GM19463 (cell line): Measurements from ENCODE around the gene DUSP22.

ENCODE experiments used
- ATAC-seq: cut with Tn5 transposase; IDR thresholded peaks from one replicate; pipeline ENCODE4 v1.9.1; 2021; ENCODE audit warnings: mild to moderate bottlenecking, moderate library complexity; ENCODE audit not compliant: unreplicated experiment

Gene DUSP22

DNA sequence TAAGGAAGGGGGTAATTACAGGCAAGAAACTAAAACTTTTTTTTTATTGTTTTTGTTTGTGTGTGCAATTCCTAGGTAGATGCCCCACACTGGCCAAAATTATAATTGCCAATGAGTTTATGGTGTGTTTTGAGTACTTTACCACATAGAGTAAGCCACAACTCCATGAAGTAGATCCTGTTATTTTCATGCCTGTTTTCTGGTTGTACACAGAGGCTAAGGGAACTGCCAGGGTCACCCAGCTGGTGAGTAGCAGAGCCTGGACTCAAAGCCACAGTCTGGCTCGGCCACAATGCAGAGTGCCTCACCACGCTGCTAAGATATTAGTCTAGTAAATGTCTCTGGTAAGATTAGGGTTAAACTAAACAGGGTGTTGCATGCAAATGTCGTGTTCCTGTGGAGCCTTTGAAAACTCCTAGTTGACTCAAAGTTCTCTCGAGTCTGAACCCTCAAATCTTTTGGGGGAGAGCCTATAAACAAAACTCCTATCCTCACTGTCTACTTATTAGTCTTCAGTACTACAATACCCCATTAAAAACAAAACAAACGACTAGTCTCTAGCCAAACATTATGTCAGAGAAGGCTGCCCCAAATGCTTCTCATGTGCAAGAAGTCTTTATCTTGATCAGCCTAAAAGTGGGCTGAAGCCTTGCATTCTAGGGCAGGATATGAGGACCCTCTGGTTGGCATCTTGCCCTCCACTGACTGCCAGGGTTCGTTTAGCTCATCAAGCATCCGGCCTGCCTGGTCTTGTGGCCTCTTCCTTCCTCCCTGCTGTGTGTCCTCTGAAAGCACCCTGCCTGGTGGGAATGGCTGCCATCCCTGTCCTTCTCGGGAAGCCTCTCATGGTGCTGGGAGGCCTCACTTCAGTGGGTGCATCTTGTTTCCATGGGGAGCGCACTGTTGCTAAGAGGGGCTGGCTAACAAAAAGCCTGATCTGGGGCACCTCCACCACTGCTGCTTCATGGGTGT lies 4.2 kb downstream of the DUSP22 start:
- peak; percentile 13 for ATAC-seq

DNA sequence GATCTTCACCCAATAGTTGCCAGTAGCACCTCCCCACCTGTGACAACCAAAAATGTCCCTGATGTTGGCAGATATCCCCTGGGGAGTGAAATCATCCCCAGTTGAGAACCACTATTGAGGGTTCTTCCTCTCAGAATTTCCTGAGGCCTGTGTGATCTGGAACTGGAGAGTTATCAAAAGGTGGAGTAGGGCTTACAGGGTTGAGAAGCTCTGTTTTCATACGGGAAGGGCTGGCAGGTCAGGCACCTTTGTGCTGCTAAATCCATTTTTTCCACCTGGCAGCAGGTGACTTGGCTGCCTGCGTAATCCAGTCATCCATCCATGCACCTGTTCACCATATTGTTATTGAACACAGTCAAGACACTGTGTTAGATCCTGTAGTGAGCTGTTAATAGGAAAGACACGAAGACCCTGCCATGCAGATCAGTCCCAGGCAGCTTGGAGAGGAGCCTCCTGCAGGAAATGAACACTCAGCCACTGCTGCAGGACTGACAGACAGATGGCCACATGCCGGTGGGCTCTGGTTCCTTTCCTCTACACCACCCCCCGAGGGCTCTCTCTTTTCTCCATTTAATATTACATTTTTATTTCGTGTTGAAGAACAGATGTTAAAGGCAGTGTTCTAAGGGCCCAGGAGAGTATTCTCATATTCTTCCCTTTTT lies 5.4 kb downstream of the DUSP22 start:
- ATAC-seq: no peak

DNA sequence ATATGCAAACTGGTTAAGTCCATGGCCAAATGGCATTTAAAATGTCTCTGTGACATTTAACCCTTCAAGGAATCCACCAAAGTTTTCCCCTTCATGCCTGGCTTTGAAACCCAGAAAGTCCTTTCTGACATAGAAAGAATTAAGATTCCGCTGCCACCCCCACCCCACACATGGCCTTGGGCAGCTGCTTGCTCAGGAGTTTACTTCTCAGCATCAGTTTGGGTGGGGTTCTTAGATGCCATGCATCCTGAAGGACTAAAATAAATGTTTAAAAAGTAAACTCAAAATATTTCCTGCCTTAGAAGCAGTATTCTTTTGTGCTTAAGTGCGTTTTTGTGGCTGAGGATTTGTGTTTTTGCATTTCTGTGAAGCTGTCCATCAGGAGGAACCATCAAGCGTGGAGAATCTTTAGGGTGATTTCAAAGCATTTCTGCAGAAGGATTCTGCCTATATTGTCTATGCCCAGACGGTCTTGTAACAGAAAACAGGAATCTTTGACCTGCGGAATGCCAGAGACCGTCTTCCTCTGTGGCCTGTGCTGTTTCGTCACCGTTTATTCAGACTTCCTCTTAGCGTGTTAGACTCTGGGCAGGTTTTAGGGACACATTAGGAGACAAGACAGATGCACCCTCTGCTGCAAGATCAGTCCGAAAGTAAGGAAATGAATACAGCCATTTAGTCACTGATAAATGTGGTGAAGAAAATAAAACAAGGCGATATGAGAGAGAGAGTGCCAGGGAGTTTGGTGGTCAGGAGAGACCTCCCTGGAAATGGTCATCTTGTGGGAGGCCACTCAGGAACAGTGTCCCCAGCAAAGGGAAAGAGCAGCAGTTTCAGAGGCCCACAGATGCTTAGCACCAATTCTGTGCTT lies 6.2 kb downstream of the DUSP22 start:
- ATAC-seq: peak; percentile 31

DNA sequence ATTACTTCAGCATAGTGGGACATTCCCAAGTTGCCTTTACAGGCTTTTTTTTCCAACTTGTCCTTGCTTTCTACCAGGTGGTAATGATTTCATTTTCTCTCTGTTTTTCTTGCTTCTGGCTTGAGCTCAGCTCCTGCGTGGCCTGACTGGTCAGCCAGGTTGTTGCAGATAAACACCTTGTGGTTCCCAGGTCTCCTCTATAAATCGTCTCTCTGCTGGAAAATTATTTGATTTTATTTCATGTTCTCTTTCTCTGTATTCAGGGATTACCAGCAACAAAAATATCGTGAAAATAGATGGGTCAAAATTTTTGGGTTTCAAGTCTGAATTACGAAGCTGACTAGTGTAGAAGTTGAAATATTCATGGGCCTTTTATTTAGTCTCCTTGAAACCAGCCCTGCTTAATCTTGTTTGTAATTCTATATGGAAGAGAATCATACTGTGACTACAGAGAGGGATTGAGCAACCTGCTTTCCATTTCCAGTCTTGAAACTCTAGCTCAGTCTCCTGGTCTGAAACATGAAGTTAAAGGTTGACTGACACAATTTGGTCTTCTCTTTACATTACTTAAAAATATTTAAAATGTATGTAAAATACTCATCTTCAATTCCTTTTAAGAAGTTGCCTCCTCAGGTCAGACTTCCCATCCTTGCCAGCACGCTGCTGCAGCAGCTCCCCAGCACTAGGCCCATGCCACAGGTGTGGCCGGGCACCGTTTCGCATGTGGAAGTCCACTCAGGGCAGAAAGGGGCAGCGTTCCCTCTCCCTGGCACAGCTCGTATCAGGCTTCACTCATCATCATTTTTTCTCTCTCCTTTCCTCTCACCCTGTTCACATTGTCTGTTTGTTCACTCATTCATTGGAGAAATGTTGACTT lies 7.1 kb downstream of the DUSP22 start:
- no peak for ATAC-seq

DNA sequence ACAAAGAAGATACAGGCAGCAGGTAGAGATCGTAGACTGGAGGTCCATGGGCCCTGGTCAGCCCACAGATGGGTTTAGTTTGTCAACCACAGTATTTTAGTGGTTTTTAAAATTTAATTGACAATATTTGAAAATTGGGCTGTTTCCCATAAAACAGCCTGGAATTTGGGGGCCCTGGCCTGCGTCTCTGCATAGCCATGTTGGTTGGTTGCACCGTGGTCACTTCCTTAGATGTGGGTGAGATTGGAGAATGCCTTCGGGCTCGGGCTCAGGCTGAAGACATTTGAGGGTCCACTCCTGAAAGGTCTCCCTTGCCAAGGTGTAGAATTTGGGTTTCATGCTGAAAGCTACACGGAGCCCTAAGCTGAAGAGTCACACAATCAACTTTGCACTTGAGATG lies 7.7 kb downstream of the DUSP22 start:
- no peak for ATAC-seq

DNA sequence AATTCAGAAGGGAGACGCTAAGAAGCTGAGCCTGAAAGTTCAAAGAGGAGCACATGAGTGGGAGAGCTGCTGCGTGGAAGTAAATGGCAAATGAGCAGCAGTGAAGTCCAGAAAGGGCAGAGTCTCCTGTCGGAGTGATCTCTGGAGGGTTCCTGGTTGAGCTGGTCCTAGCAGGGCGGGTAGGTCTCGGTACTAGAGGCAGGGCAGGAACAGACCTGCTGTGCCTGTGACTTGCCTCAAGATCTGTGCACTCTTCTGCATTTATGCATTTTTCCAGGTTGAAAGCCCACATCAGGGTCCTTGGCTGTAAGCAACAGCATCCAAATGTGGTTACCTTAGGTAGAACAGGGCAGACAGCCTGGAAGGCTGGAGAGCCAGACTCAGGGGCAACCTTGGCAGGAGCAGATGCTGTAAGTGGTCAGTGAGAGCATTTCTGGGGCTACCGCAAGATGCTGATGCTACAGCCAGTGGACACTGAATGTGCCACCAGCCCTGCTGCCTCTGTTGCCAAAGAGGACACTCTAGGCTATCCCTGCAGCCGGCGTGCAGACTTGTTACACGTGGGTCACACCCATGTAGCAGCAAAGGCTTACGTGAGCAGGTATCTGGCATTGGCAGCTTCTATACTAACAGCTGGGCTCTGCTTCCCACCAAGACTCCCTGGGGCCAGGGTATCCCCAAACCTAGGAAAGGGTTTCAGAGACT lies 8.4 kb downstream of the DUSP22 start:
- ATAC-seq: no peak

DNA sequence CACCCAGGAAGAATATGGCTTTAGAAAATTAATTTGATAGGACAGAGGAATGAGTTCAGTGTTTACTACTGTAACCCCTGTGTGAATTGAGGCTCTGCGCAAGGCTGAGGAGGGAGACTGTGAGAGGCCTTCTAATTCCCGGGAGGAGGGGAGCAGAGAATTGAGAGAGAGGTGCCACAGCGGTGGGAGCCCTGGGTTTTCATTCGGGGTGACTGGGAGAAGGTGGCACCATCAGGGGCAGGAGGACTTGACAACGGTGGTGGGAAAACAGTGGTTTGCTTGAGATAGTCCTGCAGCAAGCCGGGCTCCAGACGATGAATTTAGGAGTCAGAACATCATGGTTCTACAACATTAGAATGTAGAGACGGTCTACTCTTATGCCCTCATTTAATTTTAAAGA lies 9.2 kb downstream of the DUSP22 start:
- no peak for ATAC-seq

DNA sequence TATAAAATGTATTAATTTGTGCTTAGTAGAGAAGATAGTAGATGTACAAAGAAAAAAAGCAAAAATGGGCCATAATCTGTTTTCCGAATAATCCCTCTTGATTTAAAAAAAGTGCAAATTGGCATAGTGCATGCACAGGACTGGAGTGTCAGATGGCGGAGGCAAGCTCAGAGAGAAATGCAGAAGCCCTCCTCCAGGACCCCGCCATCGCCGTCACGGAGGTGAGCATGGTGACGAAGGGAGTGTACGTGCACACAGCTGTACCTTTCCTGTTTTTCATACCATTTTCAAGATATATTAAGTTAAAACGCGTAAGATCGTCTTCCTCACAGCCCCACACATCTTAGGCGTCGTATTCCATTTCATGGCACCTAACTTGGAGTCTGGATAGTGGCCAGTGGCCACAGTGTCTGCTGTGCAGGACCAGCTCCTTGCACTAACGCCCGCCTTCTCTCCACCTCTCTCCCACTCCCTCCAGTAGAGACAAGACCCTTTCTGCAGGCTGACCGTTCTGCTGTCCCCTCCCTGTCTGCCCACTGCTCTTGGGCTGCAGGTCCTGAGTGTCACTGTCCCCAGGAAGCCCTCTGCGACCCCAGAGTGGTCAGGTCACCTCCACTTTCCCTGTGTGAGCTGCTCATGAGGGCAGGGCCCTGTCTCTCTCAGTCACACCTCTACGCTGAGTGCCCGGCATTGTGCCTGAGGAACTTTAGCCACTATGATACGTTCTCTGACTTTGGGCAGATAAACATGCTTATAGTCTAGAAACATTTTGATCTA lies 9.8 kb downstream of the DUSP22 start:
- ATAC-seq: no peak

DNA sequence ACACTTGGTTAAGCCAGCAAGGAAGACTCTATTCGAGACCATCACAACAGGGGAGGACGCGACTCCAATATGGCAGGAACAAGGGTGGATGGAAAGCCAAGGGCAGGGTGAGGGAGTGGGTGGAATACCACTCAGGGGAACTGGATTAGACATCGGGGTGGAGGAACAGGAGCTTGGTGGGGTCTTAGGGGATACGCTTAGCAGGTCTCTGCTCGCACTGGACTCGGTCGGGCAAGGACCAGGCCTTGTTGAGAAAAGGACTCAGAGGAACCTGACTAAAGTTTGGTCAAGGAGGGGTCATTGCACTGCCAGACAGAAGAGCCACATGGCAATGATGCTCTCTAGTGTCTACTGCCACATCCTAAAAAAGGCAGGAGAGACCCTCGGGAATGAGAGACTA lies 10.5 kb downstream of the DUSP22 start:
- no peak for ATAC-seq

DNA sequence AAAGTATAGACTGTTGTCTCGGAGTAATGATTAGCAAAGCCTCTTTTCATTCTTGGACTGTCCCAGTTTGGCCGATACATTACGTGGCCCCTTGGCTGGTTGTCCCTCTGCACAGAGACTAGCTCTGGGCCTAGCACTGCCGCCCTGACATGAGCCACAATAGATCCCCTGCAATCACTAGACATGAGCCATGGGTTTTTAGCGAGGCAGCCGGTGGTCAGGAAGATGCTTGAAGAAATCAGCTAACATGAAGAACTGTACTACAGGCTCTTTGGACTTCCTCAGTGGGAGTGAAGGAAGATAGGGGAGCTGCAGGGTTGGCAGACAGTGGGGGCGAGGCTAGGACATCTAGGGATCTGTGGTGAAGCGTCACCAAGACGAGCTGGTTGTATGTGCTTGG lies 11.0 kb downstream of the DUSP22 start:
- no peak for ATAC-seq

DNA sequence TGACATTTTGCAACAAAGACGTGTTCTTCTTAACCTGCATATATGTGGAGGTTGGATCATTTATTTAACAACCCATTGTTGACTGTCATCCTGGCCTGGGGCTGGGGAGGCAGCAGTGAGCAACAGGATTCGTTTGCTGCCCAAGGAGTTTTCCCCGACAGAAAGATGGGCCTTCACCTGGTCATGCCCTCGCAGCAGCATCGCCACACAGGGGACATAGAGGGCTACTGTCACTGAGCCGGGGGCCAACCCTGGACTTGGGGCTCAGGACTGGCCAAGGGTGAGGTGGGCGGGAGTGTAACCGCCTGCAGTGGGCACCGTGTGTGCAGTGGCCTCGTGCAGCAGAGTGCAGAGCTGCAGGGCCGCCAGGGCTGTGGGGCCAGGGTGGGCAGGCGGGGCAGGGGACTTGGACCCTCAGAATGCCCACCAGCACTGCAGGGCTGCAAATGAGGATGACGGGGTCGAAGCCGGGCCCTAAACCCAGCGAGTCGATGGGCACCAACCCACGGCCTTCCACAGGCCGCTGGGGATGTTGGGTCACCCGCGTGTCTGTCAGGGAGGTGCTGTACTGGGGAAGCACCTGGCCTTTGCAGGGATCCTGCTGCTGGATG lies 11.8 kb downstream of the DUSP22 start:
- ATAC-seq: no peak

DNA sequence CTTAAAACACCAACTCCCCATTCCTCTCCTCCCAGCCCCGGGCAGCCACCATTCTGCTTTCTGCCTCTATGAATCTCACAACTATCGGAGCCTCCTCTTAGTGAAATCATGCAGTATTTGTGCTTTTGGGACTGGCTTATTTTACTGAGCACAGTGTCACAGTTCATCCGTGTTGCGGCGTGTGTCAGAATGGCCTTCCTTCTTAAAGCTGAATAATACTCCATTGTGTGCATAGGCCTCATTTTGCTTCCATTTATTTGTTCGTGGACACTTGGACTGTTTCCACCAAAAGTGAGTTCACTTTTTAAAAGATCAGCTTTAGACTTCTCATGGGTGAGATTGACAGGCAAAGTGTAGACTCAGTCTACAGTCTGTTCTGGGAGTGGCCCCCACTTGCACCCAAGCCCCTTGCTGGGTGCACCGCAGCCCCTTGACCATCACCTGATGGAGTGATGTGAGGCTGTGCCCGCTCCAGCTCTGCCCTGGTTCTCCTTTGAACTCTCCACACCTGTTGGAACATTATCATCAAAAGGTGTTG lies 12.6 kb downstream of the DUSP22 start:
- no peak for ATAC-seq

DNA sequence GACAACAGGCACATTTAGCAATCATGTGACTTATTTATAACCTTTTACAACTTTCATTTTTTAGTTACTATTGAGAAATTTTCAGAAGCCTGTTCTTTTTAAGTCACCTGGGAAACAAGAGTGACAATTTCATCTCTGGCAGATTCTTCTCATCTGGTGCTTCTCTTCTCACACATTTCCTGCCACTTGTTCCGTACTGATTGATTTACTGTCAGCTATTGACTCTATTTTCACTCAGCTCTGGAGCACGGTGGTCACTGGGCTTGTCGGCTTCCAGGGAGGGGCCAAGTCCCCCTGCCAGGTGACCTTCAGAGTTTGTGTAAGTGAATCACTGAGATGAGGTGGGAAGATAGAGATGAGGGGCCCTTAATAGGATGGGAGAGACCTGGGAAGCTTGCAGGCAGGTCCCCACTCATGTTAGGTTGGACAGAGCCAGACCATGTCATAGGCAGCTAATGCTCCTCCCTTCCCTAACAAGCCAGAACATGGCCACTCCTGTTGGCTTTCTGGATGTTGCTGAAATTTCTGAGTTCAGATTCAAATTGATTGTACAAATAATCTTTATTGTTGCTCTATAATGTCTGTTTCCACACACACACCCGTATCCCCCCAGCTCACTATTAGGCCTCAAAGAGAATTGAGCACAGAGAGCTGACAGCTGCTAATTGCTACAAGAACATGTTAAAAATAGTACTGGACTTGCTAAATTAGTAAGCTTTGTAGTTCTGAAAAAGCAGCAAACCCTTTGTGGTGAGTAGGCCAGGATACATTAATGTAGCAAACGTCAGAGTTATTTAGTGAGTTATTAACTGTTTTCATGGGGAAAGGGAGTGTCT lies 13.3 kb downstream of the DUSP22 start:
- peak; percentile 87 for ATAC-seq

DNA sequence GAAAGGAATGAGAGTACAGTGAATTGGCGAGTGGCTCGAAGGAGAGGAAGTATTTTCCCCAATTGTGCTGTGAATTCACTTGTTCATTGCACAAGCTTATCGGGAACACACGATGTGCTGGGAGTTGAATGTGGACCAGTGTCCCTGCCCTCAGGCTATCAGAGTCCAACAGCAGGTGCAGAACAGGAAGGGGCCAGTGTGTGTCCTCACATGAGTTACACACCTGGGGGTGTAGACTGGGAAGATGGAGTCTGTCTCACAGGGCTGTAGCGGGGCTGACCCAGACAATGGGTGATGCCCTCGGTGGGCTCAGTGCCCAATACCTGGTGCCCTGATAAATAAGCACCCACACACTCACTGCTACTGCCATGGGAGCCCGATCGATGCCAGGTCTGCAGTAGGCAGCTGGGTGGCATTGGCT lies 14.4 kb downstream of the DUSP22 start:
- no peak for ATAC-seq

DNA sequence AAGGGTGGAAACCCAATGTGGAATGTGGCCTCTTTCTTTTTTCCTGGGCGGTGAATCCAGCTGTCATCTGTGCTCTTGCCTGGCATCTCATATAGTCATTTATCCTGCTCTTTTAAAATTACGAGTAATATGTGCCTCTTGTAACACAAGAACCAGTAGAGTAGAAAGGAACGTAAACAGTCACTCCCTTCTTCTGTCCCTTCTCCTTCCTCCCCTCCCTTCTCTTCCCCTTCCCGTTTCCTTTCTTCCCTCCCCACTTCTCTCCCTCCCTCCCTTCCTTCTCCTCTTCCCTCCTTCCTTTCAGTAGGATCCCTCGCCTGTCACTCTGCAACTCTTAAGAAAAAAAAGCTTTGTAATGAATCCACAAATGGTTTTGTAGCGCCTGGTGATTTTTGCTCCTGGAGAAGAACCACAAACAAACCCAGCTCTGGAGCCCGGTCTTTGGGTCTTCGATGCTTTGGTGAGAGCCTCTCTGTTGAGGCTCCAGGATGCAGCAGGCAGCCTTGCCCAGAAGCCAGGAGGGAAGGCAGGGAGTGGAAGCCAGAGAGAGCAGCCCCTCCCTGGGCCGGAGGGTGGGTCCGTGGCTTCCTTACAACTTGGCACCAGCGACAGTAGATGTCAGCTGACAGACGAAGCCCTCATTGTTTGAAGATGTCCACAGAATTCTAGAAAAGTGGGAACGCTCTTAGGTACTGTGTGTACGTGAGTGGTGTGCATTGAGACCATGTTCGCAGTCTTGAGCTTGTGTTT lies 15.0 kb downstream of the DUSP22 start:
- no peak for ATAC-seq

DNA sequence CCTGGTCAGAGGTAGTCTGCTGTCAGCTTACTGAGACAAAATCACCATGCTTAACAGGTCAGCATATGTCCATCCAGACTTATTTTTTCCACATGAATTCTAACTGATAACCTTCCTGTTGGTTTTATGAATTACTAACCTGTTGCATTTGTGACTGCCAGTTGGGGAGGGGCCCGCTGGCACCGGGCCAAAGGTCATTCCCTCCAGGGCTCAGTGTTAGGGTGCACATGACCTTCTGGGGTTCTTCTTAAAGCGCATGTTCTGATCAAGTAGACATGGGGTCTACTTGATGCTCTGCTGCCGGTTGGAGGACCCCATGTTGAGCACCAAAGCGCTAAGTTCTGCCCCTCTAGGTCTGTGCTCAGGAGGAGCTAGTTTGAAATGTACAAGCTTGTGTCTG lies 15.6 kb downstream of the DUSP22 start:
- ATAC-seq: no peak

DNA sequence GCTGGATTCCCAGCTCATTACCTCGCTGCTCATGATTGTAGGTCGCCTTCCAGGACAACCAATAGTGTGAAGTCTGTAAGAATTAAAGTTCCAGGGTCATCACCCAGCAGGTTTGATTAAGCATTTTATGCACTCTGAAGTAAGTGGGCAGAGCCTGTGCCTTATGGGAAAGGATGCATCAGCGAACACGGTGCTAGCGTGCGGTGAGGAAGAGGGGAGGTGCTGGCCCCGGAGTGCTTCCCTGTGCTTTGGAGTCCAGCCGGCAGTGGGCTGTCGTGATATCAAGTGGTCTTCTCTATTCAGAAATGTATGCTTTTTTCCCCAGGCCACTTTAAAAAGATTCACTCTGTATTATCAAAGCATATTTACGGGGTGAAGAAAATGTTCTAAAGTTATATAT lies 16.0 kb downstream of the DUSP22 start:
- no peak for ATAC-seq
